Natural killer cell (primary cell): ENCODE data around the gene LRRC38. TPM values are rescaled to one million over a fixed set of nuclear protein-coding genes. Genes with fewer than 3 reads are reported as not detected.

Source experiments
- ATAC-seq, 3 donors: fragments of 150-1000 bp in 2 of 3; fragments of 200-7000 bp in 1 of 3; cut with Tn5 transposase; 1 replicate in 1 of 3; 2 replicates in 2 of 3; pipeline ENCODE4 v1.10.0; 2021; ENCODE audit warnings: mild to moderate bottlenecking in 2 of 3, moderate library complexity in 2 of 3
- DNase-seq, 2 donors: peaks; one replicate each; pipeline versions ENCODE4 v3.0.0 to v3.0.0-alpha.2; 2013 to 2021; ENCODE audit warnings: mixed read lengths in 1 of 2
- H3K27ac ChIP-seq: one replicate; pipeline ENCODE4 v1.5.1; 2013; ENCODE audit warnings: mild to moderate bottlenecking, low read length
- H3K27me3 ChIP-seq: one replicate; pipeline ENCODE4 v1.6.1; 2013; ENCODE audit warnings: low read length; ENCODE audit not compliant: control insufficient read depth, insufficient read depth
- H3K36me3 ChIP-seq: one replicate; pipeline ENCODE4 v1.6.1; 2013; ENCODE audit warnings: low read length; ENCODE audit not compliant: control insufficient read depth, insufficient read depth
- H3K4me1 ChIP-seq: one replicate; pipeline ENCODE4 v1.6.1; 2013; ENCODE audit warnings: low read length; ENCODE audit not compliant: control insufficient read depth, insufficient read depth
- H3K4me3 ChIP-seq: one replicate; pipeline ENCODE4 v1.5.1; 2013; ENCODE audit warnings: low read length
- H3K9me3 ChIP-seq: one replicate; pipeline ENCODE4 v1.6.1; 2013; ENCODE audit warnings: low read length; ENCODE audit not compliant: control insufficient read depth, insufficient read depth
- H3K27ac Mint-ChIP-seq, 2 donors: one replicate each; pipeline ENCODE4 v1.8.0; 2022; ENCODE audit warnings: mild to moderate bottlenecking in 2 of 2, mixed read lengths in 2 of 2, moderate library complexity in 1 of 2
- H3K27me3 Mint-ChIP-seq, 2 donors: one replicate each; pipeline ENCODE4 v1.8.0; 2022; ENCODE audit warnings: low read depth in 2 of 2, mixed read lengths in 2 of 2
- H3K36me3 Mint-ChIP-seq: one replicate; pipeline ENCODE4 v1.8.0; 2022; ENCODE audit warnings: mixed read lengths
- H3K4me1 Mint-ChIP-seq, 2 donors: one replicate each; pipeline ENCODE4 v1.8.0; 2022; ENCODE audit warnings: mixed read lengths in 2 of 2
- H3K4me3 Mint-ChIP-seq: one replicate; pipeline ENCODE4 v1.8.0; 2022; ENCODE audit warnings: mild to moderate bottlenecking, moderate library complexity, mixed read lengths
- H3K9me3 Mint-ChIP-seq, 2 donors: one replicate each; pipeline ENCODE4 v1.8.0; 2022; ENCODE audit warnings: mixed read lengths in 2 of 2
- CTCF ChIP-seq: fragments of 200-600 bp; IDR thresholded peaks from one replicate; pipeline ENCODE4 v1.8.0; 2022; ENCODE audit warnings: antibody characterized with exemption
- WGBS: methylation state at CpG from one replicate; pipeline ENCODE4 v1.1.7; 2013; ENCODE audit warnings: missing lambda C conversion rate; ENCODE audit not compliant: insufficient coverage; 5-methylcytosine and 5-hydroxymethylcytosine counted together
- intact Hi-C: fragments of 100-400 bp; cut with micrococcal nuclease; formaldehyde crosslinking; loops from one replicate; pipeline ENCODE4 v1.14.2; 2022
- total RNA-seq, 4 donors: library from RNA; stranded (reverse); fragments of 120-200 nt in 1 of 4; gene quantifications; one replicate each; pipeline versions ENCODE4 v1.2.3 to v1.2.4, GENCODE V29; 2013 to 2022

The LRRC38 gene
- total RNA-seq, 3 donors from 2014 or later (not counting 1 experiment from before 2014, with no cell fraction given), result not detected

GRCh38 chr1:13487957-13488356 is 25.8 kb downstream of the LRRC38 start:
- peaks cover 19 to 20% of the 10 kb centered on the region in 2 donors for H3K27me3 Mint-ChIP-seq
- no peak overlapping the region for H3K4me3 Mint-ChIP-seq
- no peaks in the 10 kb centered on the region for H3K36me3 Mint-ChIP-seq
- TF ChIP-seq CTCF, result no peak
- ATAC-seq (no peak), DNase-seq (no peak)
- no peak overlapping the region for H3K27ac Mint-ChIP-seq
- Histone ChIP-seq H3K4me1 (no peaks in the 10 kb centered on the region), H3K9me3 (no peaks in the 10 kb centered on the region), H3K27ac (no peak overlapping the region), H3K36me3 (no peaks in the 10 kb centered on the region), H3K4me3 (no peak overlapping the region), H3K27me3 (no peaks in the 10 kb centered on the region)
- intact Hi-C loops, result no loop called here
- H3K4me1 Mint-ChIP-seq, result peaks cover 0 to 5% of the 10 kb centered on the region in 2 donors
- no peaks in the 10 kb centered on the region for H3K9me3 Mint-ChIP-seq
- 90% methylated on average over 2 of the region's 3 CpGs for WGBS

- no peaks in the 10 kb centered on the region for H3K36me3 Mint-ChIP-seq
- H3K4me1 Mint-ChIP-seq, result peaks cover 0 to 5% of the 10 kb centered on the region in 2 donors
- H3K36me3 ChIP-seq, result no peaks in the 10 kb centered on the region
- no peak overlapping the region for H3K27ac ChIP-seq
- no peak for DNase-seq
- H3K27me3 ChIP-seq, result no peaks in the 10 kb centered on the region
- ATAC-seq, result no peak
- H3K4me3 ChIP-seq, result no peak overlapping the region
- H3K27ac Mint-ChIP-seq, result no peak overlapping the region
- intact Hi-C loops, result no loop called here
- no peaks in the 10 kb centered on the region for H3K4me1 ChIP-seq
- peaks cover 19 to 20% of the 10 kb centered on the region in 2 donors for H3K27me3 Mint-ChIP-seq
- H3K4me3 Mint-ChIP-seq, result no peak overlapping the region
- no peaks in the 10 kb centered on the region for H3K9me3 Mint-ChIP-seq
- TF ChIP-seq CTCF, result no peak
- no peaks in the 10 kb centered on the region for H3K9me3 ChIP-seq
- WGBS, result 22% methylated on average over 17 of the region's 17 CpGs
Observed at GRCh38 chr1:13487143-13487868, 26.5 kb downstream of the LRRC38 start.

DNA sequence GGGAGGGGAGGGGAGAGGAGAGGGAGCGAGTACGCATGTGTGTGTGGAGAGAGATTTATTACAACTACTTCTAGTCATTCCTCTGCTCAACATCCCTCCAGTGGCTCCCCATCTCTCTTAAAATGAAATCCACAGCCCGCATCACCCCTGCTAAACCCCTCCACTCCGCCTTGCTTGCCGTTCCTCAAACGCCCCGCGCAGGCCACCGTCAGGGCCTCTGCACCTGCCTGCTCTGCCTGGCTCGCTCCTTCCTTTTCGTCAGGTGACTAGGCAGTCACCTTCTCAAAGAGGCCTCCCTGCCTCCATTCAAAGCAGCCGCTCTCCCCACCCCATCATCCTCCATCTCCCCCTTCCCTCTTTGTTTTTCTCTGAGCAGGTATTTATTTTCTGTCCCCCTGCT is 29.9 kb downstream of the LRRC38 start:
- no peak for TF ChIP-seq CTCF

DNA sequence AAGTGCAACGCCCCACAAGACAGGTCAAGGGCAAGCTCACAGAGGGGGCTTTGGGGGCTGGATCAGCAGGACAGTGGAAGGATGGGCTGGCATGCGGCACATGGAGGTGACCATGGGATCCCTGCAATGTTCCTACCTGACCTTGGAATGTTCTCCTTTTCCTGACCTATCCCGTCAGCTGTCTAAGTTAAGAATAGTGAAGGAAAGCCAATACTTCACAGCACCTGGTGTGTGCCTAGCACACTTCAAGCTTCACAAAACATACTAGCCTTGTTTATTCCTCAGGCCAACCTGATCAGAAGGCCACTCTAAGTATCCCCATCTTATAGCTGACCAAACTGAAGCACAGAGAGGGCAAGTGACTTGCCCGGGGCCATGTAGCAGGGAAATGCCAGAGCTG is 31.2 kb downstream of the LRRC38 start:
- Histone ChIP-seq H3K27me3 (no peaks in the 10 kb centered on the region), H3K4me1 (no peaks in the 10 kb centered on the region), H3K9me3 (no peaks in the 10 kb centered on the region), H3K27ac (no peak overlapping the region), H3K4me3 (no peak overlapping the region), H3K36me3 (no peaks in the 10 kb centered on the region)
- H3K9me3 Mint-ChIP-seq, result no peaks in the 10 kb centered on the region
- intact Hi-C loops, result no loop called here
- TF ChIP-seq CTCF, result no peak
- H3K36me3 Mint-ChIP-seq, result no peaks in the 10 kb centered on the region
- ATAC-seq (no peak), DNase-seq (no peak)
- 87% methylated on average over 3 of the region's 4 CpGs for WGBS
- no peak overlapping the region for H3K4me3 Mint-ChIP-seq
- H3K27me3 Mint-ChIP-seq, result peaks cover 17 to 18% of the 10 kb centered on the region in 2 donors
- H3K4me1 Mint-ChIP-seq, result peaks cover 0 to 4% of the 10 kb centered on the region in 2 donors
- H3K27ac Mint-ChIP-seq, result no peak overlapping the region

More for the DNA sequence above, 29.9 kb downstream of the LRRC38 start:
- no peak for ATAC-seq
- Histone ChIP-seq H3K9me3 (no peaks in the 10 kb centered on the region), H3K36me3 (no peaks in the 10 kb centered on the region), H3K27ac (no peak overlapping the region), H3K27me3 (no peaks in the 10 kb centered on the region), H3K4me3 (no peak overlapping the region), H3K4me1 (no peaks in the 10 kb centered on the region)
- Mint-ChIP-seq H3K36me3 (no peaks in the 10 kb centered on the region), H3K4me1 (peaks cover 0 to 5% of the 10 kb centered on the region in 2 donors), H3K9me3 (no peaks in the 10 kb centered on the region), H3K4me3 (no peak overlapping the region), H3K27ac (no peak overlapping the region), H3K27me3 (peaks cover 19 to 22% of the 10 kb centered on the region in 2 donors)
- DNase-seq, result no peak
- intact Hi-C loops, result no loop called here
- WGBS, result 83% methylated on average over 10 of the region's 12 CpGs
